ENCODE measurements around the gene ERCC6L2.

DNA sequence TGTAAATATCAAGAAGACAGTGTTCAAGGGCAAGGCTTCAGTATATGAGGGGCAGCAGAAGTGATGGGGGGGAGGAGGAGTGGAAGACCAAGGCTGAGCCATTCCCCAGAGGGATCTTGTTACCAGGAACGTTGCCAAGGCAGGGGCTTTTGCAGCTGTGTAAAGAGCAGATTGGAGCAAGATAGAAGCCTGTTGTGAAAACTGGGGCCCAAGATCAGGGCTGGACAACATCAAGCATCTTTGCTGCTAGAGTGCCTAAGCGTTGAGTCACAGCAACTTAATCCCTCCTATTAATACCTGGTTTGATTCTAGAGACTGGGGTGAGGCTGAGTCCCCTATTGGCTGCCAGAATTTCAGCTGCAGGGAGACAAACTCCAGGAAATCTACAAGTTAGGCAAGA lies 18.4 kb upstream of the ERCC6L2 start:
- TF ChIP-seq, protein P1, sequence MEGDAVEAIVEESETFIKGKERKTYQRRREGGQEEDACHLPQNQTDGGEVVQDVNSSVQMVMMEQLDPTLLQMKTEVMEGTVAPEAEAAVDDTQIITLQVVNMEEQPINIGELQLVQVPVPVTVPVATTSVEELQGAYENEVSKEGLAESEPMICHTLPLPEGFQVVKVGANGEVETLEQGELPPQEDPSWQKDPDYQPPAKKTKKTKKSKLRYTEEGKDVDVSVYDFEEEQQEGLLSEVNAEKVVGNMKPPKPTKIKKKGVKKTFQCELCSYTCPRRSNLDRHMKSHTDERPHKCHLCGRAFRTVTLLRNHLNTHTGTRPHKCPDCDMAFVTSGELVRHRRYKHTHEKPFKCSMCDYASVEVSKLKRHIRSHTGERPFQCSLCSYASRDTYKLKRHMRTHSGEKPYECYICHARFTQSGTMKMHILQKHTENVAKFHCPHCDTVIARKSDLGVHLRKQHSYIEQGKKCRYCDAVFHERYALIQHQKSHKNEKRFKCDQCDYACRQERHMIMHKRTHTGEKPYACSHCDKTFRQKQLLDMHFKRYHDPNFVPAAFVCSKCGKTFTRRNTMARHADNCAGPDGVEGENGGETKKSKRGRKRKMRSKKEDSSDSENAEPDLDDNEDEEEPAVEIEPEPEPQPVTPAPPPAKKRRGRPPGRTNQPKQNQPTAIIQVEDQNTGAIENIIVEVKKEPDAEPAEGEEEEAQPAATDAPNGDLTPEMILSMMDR (IDR thresholded peaks at IDR 0.05; ENCODE audit: low read length), result no peak
- no peak for TF ChIP-seq EZH2 (IDR thresholded peaks at IDR 0.05; ENCODE audit: borderline replicate concordance, low read length)

Measured in OCI-LY1 (cell line).